NOMO-1 treated with dmso at 0.1 percent for 144 hours (cell line): ENCODE data around the gene TSHZ2.

Experiments used
- DNase-seq: peaks from one replicate; lab custom pipeline; 2025; ENCODE audit not compliant: unreplicated experiment; lab: John Stamatoyannopoulos, UW

TSHZ2 gene

DNA sequence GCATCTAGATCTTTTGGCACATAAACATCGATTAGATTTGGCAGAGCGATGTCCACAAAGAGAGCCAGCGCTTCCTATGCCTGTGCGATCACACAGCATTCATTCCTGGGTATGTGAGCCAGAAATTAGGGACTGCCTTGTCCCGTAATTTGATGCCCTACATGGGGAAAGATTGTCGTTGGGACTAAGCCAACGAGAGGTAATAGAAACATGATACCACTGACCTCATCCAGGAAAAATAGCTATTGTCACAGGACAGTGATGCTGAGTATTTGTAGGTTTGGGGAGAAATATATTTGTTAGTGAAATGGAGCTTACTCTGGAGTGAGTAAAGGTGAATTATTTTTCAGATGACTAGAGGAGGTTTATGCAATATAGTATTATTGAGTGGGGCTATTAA, 154.0 kb downstream of the TSHZ2 start:
- DNase-seq = no peak

DNA sequence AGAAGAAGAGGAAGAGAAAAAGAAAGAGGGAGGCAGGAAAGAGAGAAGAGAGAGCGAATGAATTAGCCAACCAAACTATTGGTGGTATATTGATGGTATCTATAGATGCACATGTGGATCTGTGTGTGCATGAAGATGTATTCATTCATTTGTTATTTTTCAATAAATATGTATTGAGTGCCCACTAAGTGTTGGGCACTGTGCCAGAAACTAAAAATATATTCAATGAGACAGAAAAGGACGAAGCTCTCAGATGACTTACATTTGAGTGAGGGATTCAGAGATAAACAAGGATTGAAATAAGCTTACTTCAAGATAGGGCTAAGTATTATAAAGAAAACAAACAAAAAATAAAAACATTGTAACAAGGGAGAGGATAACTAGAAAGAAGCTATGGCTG, 154.9 kb downstream of the TSHZ2 start:
- no peak for DNase-seq

DNA sequence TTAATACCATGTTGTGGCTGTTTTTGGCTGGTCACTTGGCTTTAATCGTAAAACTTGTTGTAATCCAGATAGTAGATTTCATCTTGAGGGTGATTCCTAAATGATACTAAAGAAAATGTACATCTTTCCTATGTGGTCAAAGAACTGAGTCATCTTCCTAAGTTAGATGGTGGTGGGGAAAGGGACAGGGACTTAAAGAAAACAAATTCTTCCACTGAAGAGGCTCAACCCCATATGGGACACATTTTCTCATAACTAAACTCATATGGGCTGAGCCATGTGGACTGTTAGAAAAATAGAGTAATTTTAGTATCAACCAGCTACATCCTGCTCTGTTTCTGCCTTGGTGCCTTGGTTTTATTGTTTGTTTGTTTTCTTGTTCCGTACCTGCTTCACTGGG, 155.8 kb downstream of the TSHZ2 start:
- no peak for DNase-seq

DNA sequence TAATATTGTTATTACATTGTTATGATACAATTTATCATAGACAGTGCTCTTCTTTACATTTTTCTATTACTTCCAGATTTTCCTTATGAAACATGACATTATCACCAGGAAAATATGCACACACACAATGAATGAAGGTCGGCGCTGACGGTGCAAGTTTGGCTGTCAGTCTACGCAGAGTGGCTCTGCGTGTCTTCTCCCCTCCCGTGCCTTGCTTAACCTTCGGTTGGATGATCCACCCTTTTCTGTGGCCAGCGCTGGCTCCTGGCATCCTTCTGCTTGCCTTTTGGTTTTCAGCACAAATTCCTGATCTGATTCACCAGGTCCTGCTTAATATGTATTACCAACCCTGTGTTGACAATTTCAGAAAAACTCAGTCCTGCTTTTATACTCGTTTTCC, 157.4 kb downstream of the TSHZ2 start:
- DNase-seq = no peak

DNA sequence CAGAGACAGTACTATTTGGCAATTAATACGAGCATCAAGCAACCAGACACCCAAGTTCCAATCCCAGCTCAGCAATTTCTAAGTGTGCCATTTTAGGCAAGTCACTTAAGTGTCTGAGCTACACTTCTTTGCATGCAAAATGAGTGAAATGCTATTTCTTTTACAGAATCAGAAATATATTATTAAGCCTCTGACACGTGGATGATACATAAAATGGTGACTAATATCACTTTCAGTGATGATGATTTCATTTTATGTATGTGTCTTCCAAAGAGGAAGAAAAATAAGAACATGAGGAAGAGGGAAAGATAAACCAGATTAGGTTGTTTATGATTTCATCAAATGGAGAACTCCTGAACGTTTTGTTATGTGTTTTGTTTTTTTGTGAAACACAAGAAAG, 158.6 kb downstream of the TSHZ2 start:
- DNase-seq = no peak

GRCh38 chr20:53133125-53133524, 161.0 kb downstream of the TSHZ2 start:
- DNase-seq = no peak

GRCh38 chr20:53133628-53134027, 161.5 kb downstream of the TSHZ2 start:
- DNase-seq = no peak

GRCh38 chr20:53136473-53136872, 164.3 kb downstream of the TSHZ2 start:
- no peak for DNase-seq

DNA sequence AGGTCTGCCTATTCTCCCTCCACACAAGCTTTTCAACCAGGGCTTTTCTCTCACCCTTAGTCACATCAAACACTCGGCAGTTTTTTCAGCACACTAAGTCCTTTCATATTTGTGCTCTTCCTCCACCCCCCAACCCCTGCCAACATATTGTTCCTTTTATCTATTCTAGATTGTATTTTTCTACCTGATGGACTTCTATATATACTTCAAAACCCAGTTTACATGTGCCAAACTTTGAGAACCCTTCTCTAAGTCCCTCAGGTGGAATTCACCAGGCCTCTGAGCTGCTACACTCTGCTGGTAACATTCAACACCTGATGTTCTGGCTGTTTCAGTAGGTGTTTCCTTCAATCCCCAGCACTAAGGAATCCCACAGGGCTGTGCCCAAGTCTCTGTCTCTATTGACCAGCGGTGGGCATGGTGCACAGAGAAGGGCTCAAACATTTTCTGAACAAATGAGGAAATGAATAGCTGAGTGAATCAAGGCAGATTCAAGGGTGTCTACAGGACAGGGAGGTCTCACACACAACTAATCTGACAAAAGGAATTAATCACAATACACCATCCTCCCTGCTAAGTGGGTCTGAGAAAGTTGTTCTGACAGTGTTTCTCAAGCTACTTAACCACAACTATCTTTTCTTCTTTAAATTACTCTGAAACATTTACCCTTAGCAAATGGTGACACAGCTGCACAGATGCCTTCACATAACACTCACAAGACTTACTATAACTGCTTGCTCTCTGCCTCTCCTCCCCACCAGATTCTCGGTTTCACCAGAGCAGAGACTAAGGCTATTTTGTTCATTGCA, 166.5 kb downstream of the TSHZ2 start:
- DNase-seq = no peak

DNA sequence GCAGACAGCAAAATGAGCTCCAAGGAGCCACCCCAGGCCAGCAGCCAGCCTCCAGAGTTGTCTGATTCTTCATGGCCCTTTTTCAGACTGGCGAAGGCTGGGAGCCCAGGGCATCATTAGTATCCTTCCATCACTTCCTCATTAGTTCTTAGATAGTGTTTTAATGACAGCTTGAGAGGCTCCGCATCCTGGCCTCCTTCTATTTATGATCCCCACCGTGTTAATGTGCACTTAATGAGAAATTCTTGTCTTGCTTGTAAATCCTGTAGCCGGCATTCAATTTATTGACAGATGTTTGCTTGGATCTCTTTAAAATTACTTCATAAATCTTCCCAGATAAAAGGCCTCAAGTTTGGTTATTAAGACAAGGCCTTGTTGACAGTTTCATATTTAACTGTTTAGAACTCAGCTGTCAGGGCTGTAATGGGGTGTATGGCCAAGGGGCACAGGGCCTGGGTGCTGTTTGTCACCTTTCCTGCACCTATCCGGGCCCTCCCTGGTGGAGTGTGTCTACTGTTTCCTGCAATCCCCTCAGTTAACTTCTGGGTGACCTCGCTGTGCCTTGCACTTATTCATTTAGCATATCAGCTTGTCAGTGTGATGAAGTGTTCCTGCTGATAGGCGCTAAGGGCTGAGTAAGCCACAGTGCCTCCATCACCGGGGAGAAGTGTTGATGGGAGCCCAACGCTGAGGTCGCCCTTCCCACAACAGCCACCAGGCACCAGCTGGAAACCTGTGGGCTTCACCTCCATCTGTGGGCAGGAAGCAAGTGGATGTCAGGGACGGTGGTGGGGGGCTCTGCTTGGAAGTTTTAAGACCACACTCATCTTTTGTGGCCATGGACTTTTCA, 169.3 kb downstream of the TSHZ2 start:
- no peak for DNase-seq

GRCh38 chr20:53142225-53143127, 170.3 kb downstream of the TSHZ2 start:
- no peak for DNase-seq

- no peak for DNase-seq
Measured at GRCh38 chr20:53146201-53146891, 174.2 kb downstream of the TSHZ2 start.

DNA sequence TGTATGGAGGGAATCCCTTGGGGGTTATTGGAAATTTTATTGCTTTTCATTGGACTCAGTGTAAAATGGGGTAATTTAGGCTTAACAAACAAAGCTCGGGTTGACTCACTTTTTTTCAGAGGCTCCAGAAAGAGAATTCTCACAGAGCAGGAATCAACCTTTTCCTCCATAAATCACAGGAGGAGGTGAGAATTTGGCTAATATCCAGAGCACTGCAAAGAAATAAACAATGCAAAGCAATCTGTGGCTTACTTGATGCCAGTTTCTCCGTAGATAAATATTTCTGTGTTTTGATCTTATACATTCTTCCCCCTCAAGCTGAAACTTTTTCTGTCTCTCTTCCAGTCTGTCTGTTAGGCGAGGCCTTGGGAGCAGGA, 176.6 kb downstream of the TSHZ2 start:
- no peak for DNase-seq

- no peak for DNase-seq
Measured at GRCh38 chr20:53149148-53149889, 177.2 kb downstream of the TSHZ2 start.

DNA sequence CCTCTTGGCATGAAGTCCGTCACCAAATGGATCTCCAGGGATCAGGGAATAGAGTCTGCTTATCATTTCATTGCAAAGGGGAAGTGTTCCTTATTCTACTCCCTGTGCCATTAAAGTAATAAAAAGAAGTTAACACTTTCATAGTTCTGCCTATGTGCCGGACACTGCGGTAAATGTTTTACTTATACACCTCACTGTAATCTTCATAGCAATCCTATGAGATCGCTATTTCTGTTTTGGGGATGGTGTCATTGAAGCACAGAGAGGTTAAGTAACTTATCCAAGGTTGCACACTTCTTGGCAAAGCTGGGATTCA, 177.7 kb downstream of the TSHZ2 start:
- no peak for DNase-seq

DNA sequence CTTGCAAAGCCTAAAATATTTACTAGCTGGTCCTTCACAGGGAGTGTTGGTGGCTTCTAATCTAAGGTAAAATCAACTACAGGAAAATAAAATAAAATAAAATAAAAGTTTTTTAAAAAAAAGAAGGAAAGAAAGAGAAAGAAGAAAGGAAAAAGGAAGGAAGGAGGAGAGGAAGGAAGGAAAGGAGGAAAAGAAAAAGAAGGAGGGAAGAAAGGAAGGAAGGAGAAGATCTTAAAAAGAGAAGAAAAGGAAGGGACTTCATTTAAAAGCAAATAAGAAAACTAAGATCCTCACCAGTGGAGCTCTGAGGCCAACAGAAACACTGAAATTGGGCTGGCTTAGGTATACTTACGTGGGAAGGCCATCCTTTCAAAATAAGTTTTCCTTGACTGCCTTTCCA, 178.4 kb downstream of the TSHZ2 start:
- DNase-seq = no peak

DNA sequence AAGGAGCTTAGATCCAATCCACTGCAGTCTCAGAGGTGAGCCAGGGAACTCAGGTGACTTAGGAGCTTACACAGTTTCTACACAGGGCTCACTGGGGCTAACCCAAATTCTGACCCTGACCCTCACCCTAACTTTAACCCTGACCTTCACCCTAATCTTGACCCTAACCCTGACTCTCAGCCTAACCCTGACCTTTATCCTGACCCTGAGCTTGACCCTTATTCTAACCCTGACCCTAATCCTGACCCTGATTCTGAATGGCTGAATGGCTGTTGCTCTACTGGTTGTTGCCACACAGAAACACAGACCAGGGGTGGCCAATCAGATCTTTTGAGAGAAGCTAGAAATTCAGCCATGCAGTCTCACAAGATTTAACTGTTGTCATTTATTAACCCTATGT, 180.1 kb downstream of the TSHZ2 start:
- no peak for DNase-seq

DNA sequence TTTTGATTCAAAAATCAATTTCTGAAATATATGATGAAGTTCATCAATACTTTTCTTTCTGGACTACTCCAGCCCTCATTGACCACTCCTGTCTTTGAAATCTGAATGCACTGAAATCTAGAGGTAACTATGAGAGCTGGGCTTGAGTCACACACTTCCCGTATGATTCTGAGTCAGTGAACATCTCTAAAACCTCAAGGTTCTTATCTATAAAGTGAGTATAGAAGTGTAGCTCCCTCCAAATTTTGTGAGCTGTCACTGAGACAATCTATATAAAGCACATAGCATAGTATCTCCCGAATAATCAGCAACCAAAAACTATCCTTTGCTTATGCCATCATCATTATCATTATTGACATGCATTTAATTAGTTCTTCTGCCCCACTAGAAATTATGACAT, 182.4 kb downstream of the TSHZ2 start:
- no peak for DNase-seq

GRCh38 chr20:53157443-53158408, 185.6 kb downstream of the TSHZ2 start:
- no peak for DNase-seq
